ENCODE measurements around the gene CKMT2.
"Not testable (repeated sequence)": the region's sequence is repeated elsewhere in the genome, so short reads cannot be mapped to it uniquely, and the experiment has no call there.

CKMT2 gene

GRCh38 chr5:81253875-81254274 lies 20.8 kb downstream of the CKMT2 start:
- no peak for DNase-seq

DNA sequence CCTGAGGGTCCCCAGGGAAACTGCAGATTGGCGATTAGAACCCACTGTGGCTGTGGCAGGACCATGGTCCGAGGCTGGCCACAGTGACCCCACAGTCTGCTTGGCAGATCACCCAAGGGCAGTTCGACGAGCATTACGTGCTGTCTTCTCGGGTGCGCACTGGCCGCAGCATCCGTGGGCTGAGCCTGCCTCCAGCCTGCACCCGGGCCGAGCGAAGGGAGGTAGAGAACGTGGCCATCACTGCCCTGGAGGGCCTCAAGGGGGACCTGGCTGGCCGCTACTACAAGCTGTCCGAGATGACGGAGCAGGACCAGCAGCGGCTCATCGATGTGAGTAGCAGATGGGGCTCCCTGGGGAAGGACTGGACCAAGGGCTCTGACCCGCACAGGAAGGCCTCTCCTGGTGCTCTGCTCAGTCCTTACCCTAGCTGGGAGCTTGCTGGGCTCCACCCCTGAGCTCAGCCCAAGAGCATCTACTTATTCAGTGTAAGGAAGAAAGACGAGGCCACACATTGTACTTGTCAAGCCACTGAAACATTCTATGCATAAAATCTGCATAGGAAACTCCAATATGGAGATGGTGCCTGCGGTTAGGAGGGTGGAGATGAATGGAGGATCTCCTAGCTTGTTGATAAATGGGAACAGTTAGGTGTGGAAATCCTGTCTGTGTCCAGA lies 21.9 kb downstream of the CKMT2 start:
- no peak for DNase-seq

- no peak for DNase-seq
Observed at GRCh38 chr5:81256766-81257165, 23.6 kb downstream of the CKMT2 start.

DNA sequence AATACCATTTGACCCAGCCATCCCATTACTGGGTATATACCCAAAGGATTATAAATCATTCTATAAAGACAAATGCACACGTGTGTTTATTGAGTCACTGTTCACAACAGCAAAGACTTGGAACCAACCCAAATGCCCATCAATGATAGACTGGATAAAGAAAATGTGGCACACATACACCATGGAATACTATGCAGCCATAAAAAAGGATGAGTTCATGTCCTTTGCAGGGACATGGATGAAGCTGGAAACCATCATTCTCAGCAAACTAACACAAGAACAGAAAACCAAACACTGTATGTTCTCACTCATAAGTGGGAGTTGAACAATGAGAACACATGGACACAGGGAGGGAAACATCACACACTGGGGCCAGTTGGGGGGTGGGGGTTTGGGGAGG lies 29.7 kb downstream of the CKMT2 start:
- not testable (repeated sequence) for DNase-seq

- DNase-seq, result no peak
Observed at GRCh38 chr5:81265101-81265500, 32.0 kb downstream of the CKMT2 start.

- peak; percentile 7 for DNase-seq
Observed at GRCh38 chr5:81268521-81269196, 35.5 kb downstream of the CKMT2 start.

- no peak for DNase-seq
Observed at GRCh38 chr5:81269751-81270393, 36.8 kb downstream of the CKMT2 start.

GRCh38 chr5:81270394-81271027 lies 37.4 kb downstream of the CKMT2 start:
- not testable (repeated sequence) for DNase-seq

GRCh38 chr5:81283976-81284375 lies 50.9 kb downstream of the CKMT2 start:
- no peak for DNase-seq

DNA sequence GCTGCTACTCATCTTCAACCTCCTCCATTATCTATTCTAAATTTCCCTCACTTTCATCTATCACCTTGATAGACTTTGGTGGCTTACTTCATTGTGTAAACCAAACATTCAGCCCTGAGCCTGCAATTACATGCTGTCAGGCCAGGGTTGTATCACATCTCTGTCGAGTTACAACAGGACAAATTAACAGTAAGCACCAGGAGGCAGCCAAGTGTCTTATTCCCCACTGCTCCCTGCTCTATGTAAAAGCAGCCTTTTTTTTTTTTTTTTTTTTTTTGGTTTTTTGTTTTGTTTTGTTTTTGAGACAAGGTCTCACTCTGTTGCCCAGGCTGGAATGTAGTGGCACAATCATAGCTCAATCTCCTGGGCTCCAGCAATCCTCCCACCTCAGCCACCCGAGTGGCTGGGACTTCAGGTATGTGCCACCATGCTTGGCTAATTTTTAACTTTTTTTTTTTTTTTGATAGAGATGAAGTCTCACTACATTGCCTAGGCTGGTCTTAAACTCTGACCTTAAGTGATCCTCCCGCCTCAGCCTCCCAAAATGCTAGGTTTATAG lies 53.0 kb downstream of the CKMT2 start:
- DNase-seq, result no peak

DNA sequence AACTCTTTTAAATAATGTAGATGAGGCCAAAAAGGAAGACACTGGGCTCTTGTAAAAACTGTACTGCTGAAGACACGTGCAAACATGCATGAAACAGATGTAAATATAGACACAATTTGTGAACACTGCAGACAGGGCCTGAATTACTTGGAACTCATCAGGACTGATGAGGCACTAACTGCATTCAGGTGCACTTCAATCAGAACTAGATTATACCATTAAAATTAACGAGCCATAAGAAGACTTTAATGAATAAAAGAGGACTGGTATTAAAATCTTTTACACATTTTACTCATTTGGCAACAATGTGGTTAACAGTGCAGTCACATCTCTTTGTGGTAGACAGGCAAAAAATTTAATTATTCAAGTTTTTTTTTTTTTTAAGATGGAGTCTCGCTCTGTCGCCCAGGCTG lies 54.9 kb downstream of the CKMT2 start:
- peak; percentile 45 for DNase-seq

- DNase-seq, result no peak
Observed at GRCh38 chr5:81290146-81290545, 57.0 kb downstream of the CKMT2 start.

DNA sequence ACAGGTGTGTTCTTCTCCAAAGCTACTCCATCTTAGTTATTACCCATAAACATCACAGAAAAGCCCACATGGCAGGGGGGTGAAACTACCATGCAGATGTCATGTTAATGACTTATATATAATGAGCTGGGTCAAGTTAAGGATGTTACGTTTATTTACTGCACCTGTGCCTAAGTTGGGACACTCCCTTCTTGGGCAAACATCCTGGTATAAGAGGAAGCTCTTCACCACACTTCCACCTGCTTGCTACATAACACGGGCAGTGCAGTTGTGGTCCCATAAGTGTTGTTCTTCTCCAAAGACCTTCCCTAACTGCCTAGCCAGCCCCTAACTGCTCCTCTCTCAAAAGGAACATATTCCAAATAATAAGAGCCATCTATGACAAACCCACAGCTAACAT lies 59.0 kb downstream of the CKMT2 start:
- DNase-seq, result no peak

DNA sequence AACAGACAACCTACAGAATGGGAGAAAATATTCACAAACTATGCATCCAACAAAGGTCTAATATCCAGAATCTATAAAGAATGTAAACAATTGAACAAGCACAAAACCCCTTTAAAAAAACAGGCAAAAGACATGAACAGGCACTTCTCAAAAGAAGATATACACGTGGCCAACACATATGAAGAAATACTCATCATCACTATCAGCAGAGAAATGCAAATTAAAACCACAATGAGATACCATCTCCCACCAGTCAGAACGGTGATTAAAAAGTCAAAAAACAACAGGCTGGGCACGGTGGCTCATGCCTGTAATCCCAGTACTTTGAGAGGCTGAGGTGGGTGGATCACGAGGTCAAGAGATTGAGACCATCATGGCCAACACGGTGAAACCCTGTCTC lies 60.9 kb downstream of the CKMT2 start:
- DNase-seq, result not testable (repeated sequence)

DNA sequence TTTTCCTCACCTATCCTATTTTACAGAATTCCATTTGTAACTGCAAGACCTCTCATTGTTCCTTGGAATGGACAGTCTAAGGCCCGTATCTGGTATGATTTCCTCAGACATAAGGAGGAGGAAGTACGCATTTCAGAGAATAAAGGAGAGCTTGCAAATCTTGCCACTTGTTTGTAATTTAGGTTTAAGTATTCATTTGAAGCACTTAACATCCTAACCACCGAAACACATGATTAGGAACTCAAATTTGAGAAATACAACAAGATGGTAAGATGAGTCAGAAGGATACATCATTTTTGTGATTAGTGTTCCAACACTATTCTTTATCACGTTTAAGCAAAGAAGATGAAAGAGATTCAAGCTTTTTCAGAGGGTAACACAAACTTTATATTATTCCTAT lies 64.4 kb downstream of the CKMT2 start:
- peak; percentile 62 for DNase-seq

DNA sequence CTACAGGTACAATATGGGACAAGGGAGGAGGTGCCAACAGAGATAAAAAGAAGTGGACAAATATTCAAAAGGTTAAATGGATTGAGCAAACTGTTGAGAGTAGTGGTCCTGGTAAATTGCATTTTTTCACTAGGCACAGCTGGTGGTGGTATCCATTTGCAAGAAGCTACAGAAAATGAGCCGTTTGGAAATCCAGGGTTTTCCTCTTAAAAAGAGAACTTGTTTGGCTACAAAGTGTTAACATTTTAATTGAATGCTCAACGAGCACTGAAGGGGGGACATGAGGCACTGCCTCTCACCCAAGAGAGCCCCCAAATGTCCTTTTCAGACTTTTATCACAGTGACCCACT lies 67.8 kb downstream of the CKMT2 start:
- DNase-seq, result no peak

GRCh38 chr5:81301271-81302015 lies 68.3 kb downstream of the CKMT2 start, which contains the start of gene ZCCHC9:
Gene ZCCHC9 (plus strand): TSS chr5:81301587. CDS start chr5:81304758, 3,171 bp downstream.
- DNase-seq, result peak; percentile 95

- DNase-seq, result no peak
Observed at GRCh38 chr5:81302596-81302995, 69.5 kb downstream of the CKMT2 start.

DNA sequence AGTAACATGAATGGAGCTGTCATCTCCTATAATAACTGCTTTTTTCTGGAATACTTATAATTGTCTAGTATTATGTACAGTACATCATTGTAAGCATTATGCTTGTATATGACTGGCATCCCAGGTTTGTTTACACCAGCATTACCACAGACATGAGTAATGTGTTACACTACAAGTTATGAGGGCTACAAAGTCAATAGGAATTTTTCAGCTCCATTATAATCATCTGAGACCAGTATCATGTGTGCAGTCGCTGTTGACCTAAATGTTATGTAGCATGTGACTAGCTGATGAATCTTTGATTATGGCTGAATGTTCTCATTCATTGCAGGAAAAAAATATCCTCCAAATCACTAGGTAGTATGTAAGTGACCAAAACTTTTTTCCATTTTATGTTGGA lies 70.4 kb downstream of the CKMT2 start:
- DNase-seq, result no peak

DNA sequence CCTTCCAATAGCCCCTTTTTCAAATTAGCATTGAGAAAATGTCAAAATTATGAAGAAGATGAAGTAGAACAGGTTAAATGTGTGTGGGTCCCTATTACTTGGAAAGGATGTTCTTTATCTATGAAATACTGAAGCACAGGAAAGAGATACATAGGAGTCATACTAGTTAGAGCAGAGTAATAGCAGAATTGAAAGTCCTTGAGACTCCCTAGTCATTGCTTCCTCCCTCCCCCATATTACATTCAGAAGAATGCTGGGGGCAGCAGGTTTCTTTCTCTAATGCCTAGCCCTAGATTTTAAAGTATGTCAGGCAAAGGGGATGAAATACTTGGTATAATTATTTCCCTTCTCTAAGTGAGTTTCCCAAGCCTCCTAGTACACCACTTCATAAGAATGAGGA lies 72.7 kb downstream of the CKMT2 start:
- DNase-seq, result peak; percentile 62

DNA sequence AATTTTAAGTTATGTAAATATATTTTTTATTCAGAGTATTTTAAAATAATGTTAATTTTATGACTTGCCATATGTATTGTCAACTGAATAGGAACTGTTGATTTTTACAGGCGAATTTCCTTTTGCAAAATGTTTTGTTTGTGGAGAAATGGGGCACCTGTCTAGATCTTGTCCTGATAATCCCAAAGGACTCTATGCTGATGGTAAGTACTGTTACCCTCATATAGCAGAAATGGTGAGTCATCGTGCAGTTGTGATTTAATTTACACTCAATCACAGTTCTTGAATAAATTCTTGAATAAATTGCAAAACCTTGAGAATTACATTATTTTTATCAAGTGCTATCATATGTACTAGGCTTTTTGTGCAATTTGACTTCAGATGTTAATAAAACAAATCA lies 75.7 kb downstream of the CKMT2 start:
- DNase-seq, result no peak

DNA sequence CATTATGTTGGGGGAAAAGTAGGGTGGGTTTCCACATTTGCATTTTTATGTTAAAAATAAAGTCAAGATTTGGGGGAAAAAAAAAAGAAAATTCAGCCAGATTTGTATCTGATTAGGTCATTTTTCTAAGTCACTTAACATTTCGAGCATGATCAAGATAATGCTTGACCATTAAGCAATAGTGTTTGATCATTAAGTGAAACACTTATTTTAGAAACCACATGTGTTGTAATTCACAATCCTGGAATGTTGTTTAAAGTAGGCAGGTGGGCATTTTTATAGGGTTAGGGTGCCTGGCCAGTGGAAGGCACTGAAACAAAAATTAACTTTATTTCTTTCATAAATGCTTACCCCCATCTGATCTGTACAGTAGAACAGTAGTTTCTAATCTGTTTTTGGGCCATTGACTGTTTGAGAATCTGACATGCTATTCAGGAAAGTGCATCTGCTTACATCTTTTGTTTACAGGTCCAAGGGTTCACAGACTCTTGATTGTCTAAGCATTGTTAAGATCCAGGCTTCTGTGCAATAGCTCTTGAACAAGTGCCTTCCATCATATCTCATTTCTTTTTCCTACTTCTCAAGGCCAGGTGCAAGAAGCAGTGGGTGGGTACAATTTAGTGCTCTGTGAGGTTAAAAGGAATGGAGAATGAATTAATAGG lies 77.4 kb downstream of the CKMT2 start:
- DNase-seq, result no peak
